Vagina (tissue), 2 donors: ENCODE data around the gene VPS33A.

Experiments used
- POLR2AphosphoS5 ChIP-seq, 2 donors: sonication (generic); formaldehyde crosslinking; IDR thresholded peaks; one replicate each; pipeline ENCODE4 v1.9.0; 2017; ENCODE audit warnings: antibody characterized with exemption in 2 of 2, mild to moderate bottlenecking in 2 of 2, low read depth in 1 of 2; ENCODE audit not compliant: insufficient read depth in 1 of 2
- TF ChIP-seq, protein P1 (sequence below), 3 experiments: fragments of 450-650 bp in 2 of 3; fragments of 200-600 bp in 1 of 3; sonication (generic) in 1 of 3; IDR thresholded peaks; one replicate each; pipeline ENCODE4 v1.5.1; 2017 to 2019; ENCODE audit warnings: antibody characterized with exemption in 3 of 3, mild to moderate bottlenecking in 2 of 3, moderate library complexity in 2 of 3

DNA sequence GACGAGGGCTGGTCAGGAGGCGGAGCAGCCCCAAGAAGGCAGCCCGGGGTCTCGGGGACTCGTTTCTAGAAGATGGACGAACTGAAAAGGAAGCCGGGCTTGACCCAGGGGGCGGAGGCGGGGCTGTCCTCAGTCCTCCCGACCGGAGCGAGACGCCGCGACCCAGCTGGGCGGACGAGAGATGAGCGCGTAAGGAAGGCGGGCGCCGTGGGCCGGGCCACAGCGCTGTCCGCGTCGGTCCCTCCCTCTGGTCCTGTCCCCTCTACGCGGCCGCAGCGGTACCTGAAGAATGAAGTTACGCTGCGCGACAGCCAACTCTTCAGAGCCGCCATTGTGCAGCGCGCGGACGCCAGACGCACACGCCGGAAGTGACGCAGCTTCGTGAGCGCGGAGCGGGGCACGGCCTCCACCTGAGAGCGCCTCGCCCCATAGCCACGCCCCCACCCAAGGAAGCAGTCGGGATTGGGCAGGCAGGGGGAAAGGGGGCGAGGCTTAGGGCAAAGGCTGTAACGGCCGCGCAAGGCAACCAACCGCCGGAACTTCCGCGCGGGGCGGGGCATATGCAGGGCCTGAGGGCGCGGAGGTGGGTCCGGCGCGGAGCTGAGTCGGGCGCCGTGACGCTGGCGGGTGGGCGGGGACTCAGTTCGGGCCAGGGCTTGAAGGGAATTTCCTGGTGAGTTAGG lies 40.5 kb downstream of the VPS33A start, which contains the start of gene DIABLO:
- TF ChIP-seq, protein P1, sequence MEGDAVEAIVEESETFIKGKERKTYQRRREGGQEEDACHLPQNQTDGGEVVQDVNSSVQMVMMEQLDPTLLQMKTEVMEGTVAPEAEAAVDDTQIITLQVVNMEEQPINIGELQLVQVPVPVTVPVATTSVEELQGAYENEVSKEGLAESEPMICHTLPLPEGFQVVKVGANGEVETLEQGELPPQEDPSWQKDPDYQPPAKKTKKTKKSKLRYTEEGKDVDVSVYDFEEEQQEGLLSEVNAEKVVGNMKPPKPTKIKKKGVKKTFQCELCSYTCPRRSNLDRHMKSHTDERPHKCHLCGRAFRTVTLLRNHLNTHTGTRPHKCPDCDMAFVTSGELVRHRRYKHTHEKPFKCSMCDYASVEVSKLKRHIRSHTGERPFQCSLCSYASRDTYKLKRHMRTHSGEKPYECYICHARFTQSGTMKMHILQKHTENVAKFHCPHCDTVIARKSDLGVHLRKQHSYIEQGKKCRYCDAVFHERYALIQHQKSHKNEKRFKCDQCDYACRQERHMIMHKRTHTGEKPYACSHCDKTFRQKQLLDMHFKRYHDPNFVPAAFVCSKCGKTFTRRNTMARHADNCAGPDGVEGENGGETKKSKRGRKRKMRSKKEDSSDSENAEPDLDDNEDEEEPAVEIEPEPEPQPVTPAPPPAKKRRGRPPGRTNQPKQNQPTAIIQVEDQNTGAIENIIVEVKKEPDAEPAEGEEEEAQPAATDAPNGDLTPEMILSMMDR (IDR thresholded peaks at IDR 0.05): no peak
- peak; percentile 99 for TF ChIP-seq POLR2AphosphoS5 (IDR thresholded peaks at IDR 0.05; ENCODE audit: insufficient read depth in 1 of 2, low read depth in 1 of 2)
